Activated CD8-positive, alpha-beta memory T cell treated with anti-CD3 and anti-CD28 coated beads, Interleukin-2, amount 50 U/mL, for 1 hour (primary cell): ENCODE measurements around the gene MRPL55.
"Not testable (repeated sequence)": the region's sequence is repeated elsewhere in the genome, so short reads cannot be mapped to it uniquely, and the experiment has no call there.

ENCODE experiments used
- DNase-seq: peaks from one replicate; pipeline ENCODE4 v3.0.0-alpha.2; 2020; ENCODE audit errors: extremely low read depth

Gene MRPL55

DNA sequence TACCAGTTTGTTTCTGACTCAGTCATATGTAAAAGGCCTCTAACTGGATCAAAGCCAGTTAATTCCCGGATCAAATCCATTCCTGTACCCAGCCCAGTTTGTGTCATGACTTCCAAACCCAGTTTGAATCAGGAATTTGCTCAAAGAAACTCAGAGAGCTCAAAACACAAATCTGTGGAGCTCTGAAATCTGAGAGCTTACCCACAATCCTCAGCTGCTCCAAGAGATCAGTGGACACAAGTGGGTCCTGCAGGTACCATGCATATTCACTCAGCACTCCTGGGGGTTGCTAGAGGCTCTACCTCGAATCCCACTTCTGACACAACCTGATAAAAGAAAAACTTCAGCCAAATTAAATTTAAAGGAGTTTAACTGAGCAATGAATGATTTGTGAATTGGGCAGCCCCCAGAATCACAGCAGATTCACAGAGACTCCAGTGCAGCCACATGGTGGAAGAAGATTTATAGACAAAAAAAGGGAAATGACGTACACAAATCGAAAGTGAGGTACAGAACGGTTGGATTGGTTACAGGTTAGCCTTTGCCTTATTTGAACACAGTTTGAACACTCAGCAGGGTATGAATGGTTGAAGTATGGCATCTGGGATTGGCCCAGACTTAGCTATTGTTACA is 11.9 kb upstream of the MRPL55 start:
- DNase-seq = no peak

- no peak for DNase-seq
Measured at GRCh38 chr1:228120351-228120750, 11.3 kb upstream of the MRPL55 start.

GRCh38 chr1:228118040-228118439 is 8.9 kb upstream of the MRPL55 start:
- no peak for DNase-seq

- DNase-seq = no peak
Measured at GRCh38 chr1:228117335-228117734, 8.2 kb upstream of the MRPL55 start.

- no peak for DNase-seq
Measured at GRCh38 chr1:228114827-228115226, 5.7 kb upstream of the MRPL55 start.

GRCh38 chr1:228112617-228113016 is 3.5 kb upstream of the MRPL55 start:
- no peak for DNase-seq

DNA sequence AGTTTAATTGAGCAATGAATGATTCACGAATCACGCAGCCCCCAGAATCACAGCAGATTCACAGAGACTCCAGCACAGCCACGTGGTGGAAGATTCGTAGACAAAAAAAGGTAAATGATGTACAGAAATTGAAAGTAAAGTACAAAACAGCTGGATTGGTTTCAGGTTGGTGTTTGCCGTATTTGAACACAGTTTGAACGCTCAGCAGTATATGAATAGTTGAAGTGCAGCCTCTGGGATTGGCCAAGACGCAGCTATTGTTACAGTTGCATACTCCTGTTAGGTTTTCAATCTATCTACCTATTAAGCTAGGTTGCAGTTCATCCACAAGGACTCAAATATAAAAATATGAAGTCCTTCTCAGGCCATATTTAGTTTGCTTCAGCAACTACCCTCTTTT is 3.1 kb upstream of the MRPL55 start:
- DNase-seq = no peak

DNA sequence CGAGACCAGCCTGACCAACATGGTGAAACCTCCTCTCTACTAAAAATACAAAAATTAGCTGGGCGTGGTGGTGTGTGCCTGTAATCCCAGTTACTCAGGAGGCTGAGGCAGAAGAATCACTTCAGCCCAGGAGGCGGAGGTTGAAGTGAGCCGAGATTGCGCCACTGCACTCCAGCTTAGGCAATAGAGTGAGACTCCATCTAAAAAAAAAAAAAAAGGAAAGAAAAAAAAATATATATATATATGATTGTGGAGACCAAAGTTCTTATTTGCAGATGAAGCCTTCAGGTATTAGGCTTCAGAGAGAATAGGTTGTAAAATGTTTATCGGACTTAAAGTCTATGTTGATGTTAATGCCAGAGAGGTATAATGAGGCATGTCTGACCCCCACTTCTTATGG is 2.2 kb upstream of the MRPL55 start:
- DNase-seq = not testable (repeated sequence)

- DNase-seq = no peak
Measured at GRCh38 chr1:228110556-228110955, 1.5 kb upstream of the MRPL55 start.

DNA sequence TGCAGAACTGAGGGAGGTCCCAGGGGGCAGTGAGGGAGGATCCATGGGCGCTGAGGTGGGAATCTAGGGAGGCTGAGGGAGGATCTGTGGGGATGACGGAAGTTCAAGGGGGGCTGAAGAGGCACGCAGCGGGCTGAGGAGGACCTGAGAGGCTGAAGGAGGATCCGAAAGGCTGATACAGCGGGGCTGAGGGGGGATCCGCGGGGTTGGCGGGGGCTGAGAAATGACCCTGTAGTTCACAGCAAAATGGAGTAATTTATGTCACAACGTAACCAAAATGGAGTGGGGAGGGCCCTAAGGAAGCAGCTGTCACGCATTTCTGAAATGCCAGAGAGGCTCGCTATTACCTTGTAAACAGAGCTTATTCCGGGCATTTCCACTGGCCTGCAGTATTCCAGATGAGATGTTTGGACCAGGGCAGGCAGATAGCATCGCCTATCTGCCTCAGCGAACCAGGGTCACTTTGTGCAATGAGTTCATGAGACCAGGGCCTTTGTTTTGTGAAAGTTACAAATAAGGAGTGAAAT is 926 bp upstream of the MRPL55 start:
- DNase-seq = no peak

DNA sequence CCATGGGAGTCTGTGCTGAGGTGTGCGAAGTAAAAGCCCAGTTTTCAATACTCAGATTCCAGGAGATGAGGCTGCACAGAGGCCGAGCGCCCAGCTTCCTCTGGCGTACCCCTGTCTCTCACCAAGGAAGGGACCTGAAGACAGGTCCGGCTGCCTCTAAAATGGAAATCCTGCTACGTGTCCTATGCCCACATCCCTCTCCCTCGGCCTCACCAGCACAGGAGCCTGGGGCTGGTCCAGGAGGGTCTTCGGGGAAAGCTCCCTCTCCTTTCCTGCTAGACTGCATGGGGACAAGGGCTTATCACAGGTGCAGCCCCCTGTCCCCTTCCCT is 392 bp downstream of the MRPL55 start:
- DNase-seq = no peak

GRCh38 chr1:228108055-228108690 is 926 bp downstream of the MRPL55 start:
- no peak for DNase-seq

DNA sequence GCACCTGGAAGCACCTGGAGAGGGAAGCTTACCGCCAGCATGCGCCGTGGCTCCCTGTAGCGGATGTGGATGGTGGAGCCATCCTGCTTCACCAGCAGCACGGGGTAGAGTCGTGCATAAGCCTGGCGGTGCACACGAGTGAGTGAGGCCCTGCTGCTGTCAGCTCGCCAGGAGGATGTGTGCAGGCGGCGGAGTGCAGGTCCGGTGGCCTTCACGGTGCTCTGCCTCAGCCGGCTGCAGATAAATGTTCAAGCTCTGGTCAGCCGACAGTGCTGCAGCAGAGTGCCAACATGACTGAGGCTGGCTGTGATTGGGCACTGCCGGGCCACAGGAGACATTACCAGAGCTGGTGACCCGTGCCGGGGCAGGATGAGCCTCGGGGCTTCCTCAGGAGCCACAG is 1.5 kb downstream of the MRPL55 start:
- no peak for DNase-seq

- DNase-seq = no peak
Measured at GRCh38 chr1:228106800-228107054, 2.4 kb downstream of the MRPL55 start.

DNA sequence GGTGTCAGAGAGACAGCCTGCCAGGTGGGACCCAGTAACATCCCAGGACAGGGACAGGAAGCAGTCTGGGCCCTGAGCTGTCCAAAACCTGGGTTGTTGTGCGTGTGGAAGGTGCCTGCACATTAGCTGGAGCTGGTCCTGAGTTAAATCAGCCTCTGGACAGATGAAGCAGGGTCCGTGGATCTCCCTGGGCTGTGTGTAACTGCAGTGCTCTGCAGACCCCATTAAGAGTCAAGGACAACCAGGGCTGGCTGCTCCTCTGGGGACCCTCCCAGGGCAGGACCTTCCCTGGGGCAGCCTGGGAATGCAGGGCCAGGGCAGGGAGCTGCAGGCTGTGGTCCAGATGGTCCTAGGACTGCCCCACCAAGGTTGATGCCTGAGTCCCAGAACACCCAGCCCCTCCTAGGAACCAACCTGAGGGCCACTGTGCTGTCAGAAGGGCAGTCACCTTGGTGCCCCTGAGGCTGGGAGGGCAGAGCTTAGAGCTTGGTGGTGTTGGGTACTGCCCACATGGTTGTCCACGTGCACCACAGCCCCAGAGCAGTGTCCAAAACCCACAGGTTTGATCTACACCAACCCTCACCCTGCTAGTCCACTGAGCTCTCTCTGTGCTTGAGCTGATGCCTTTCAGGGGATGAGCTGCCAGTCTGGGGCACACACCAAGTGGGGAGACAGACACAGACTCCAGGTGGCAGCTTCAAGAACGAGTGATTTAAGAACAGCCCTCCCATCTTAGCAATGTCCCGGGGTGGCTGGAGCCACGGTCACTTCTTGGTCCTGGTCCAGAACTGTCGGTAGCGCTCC is 2.9 kb downstream of the MRPL55 start:
- DNase-seq = no peak

DNA sequence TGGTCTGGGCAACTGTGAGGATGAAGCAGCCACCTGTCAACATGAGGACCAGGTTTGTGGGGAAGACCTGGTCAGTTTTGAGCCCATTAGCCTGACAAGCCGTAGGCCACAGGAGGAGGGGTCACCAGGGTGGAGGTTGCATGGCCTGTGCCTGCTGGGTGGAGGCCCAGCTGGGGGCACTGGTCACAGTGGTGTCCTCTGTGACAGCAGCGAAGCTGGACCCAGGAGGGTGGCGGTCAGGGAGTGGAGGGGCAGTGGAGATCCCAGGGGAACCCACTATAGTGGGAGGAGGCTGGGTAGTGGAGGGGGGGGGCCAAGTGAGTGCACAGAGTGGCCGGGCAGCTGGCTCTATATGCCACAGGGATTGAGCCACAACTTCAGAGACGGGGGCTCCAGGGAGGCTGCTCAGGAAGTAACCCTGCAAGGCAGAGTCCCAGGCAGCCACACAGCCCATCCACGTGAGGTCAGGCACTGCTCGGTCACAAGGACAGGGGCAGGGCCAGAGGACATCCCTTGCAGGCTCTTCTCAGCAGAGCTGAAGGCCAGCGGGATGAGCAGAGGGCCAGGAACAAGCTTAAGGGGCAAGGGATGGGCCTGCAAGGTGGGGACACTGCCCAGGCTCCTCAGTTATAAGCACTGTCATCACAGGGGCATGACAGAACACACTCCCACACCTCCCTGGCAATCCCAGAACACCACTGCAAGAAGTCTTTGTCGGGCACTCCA is 3.7 kb downstream of the MRPL55 start:
- DNase-seq = no peak

DNA sequence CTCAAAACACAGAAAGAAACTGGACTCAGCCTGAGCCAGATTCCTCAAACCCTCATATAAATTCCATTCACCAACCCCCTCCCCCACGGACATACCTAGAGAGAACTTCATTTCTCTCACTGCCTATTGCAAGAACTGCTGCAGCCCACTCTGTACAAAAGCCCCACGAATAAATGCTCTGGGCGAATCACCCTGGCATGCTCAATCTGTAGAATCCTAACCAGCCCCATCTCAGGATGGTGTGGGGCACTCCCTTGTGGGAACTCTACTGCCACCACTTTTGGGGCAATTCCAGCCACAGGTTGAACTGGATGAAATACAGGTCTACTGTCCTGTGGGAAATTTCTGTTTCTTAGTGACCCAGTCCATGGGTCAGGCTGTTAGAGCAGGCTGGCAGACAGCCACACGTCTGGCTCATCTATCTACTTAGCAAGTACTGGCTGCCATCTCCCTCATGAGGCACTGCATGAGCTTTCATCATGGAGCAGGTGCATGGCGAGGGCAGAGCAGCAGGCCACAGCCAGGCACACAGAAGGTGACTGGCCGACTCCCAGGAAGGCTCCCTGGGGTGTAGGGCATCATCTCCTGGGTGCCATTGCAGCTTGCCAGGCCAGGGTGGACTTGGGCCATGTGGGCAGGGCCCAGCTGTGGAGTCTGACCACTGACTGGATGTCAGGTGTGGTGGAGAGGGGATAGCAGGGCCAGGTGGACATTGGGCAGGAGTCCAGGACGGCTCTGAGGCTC is 4.4 kb downstream of the MRPL55 start:
- DNase-seq = no peak

- DNase-seq = peak; percentile 76
Measured at GRCh38 chr1:228102791-228103620, 6.1 kb downstream of the MRPL55 start, which contains the start of gene C1orf35. Gene C1orf35 (minus strand): TSS chr1:228103325. CDS start chr1:228103227, 98 bp downstream.

DNA sequence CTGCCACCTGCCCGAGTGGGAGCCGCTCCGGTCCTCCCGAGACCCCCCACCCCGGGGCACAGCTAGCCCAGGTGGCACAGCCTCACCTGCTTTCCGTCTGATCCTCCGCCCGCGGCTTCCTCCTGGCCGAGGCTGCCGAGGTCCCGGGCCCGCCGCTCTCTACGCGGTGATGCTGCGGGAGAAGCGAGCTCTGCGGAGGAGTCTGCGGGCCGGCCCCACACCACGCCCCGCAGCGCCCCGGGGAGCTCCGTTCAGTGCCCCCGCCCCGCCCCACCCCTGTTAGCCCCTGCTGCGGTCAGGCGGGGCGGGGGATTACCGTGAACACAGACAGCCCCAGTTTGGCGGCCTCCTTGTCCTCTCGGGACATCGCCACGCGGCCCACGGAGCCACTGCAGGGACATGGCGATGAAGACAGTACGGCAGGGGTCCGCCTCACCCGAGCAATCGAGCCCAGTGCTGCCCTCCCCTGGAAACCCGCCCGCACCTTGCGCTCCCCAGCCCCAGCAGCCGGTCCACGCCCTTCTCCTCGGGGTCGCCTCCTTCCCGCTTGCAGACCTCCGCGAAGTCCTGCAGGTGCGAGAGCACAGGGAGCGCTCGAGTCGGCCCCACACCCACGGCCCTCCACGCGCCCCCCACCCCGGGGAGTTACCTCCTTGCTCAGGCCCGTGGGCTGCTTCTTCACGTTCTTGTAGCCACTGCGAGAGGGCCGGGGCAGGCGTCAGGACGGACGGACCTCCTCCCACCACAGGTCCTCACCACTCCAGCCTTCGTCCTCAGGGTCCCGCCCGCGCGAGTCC is 6.9 kb downstream of the MRPL55 start:
- no peak for DNase-seq

DNA sequence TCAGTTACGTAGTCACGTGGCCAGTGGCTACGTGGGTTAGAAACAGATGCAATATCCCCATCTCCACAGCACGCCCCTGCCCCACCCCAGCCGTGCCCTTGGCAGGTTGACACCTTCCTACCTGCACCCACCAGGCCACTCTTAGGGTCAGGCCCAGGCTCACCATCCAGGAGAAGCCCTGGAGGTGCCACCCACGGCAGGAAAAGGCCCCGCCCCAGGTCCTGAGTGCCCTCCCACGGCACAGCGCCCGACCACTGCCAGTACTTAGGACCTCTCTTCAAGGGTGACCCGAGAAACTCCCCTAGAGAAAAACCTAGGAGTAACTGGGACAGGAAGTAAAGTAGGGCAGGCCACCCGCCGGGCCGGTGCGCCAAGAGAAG is 7.5 kb downstream of the MRPL55 start:
- no peak for DNase-seq
